ENCODE measurements around the gene VSIR.
A peak's percentile ranks its signal among the peaks of the same experiment; 100 is the strongest.

VSIR gene

GRCh38 chr10:71762324-71762723 is 11.0 kb downstream of the VSIR start:
- H3K4me3 ChIP-seq (ENCODE audit: low read depth, low read length), result no peak overlapping the region
- DNase-seq (ENCODE audit: low read depth), result no peak
- no peak for TF ChIP-seq CTCF (conservative IDR thresholded peaks at IDR 0.05; ENCODE audit: low read depth, low read length)

GRCh38 chr10:71761541-71762113 is 11.7 kb downstream of the VSIR start:
- TF ChIP-seq CTCF (conservative IDR thresholded peaks at IDR 0.05; ENCODE audit: low read depth, low read length), result peak; percentile 18
- DNase-seq (ENCODE audit: low read depth), result no peak
- no peak overlapping the region for H3K4me3 ChIP-seq (ENCODE audit: low read depth, low read length)

GRCh38 chr10:71761105-71761511 is 12.2 kb downstream of the VSIR start:
- no peak overlapping the region for H3K4me3 ChIP-seq (ENCODE audit: low read depth, low read length)
- DNase-seq (ENCODE audit: low read depth), result no peak
- no peak for TF ChIP-seq CTCF (conservative IDR thresholded peaks at IDR 0.05; ENCODE audit: low read depth, low read length)

- no peak for DNase-seq (ENCODE audit: low read depth)
- no peak for TF ChIP-seq CTCF (conservative IDR thresholded peaks at IDR 0.05; ENCODE audit: low read depth, low read length)
- no peak overlapping the region for H3K4me3 ChIP-seq (ENCODE audit: low read depth, low read length)
Observed at GRCh38 chr10:71757399-71757922, 15.9 kb downstream of the VSIR start.

GRCh38 chr10:71756311-71757191 is 16.8 kb downstream of the VSIR start:
- no peak for TF ChIP-seq CTCF (conservative IDR thresholded peaks at IDR 0.05; ENCODE audit: low read depth, low read length)
- no peak overlapping the region for H3K4me3 ChIP-seq (ENCODE audit: low read depth, low read length)
- DNase-seq (ENCODE audit: low read depth), result no peak

- TF ChIP-seq CTCF (conservative IDR thresholded peaks at IDR 0.05; ENCODE audit: low read depth, low read length), result no peak
- DNase-seq (ENCODE audit: low read depth), result no peak
- no peak overlapping the region for H3K4me3 ChIP-seq (ENCODE audit: low read depth, low read length)
Observed at GRCh38 chr10:71755179-71755879, 18.0 kb downstream of the VSIR start.

All from choroid plexus epithelial cell (primary cell).